Breast epithelium (tissue), 3 donors: ENCODE measurements around the gene TNC.

Experiments
- CTCF ChIP-seq, 3 donors: fragments of 450-650 bp; IDR thresholded peaks; one replicate each; pipeline ENCODE4 v1.5.1; 2016 to 2017; ENCODE audit warnings: antibody characterized with exemption in 3 of 3, mild to moderate bottlenecking in 3 of 3, moderate library complexity in 3 of 3
- POLR2A ChIP-seq: fragments of 450-650 bp; IDR thresholded peaks from one replicate; pipeline ENCODE4 v1.6.1; 2016; ENCODE audit warnings: antibody characterized with exemption, mild to moderate bottlenecking, moderate library complexity
- POLR2AphosphoS5 ChIP-seq, 3 donors: sonication (generic); formaldehyde crosslinking; IDR thresholded peaks; one replicate each; pipeline ENCODE4 v1.6.1; 2017; ENCODE audit warnings: antibody characterized with exemption in 3 of 3

GRCh38 chr9:115063058-115063845 lies 54.7 kb downstream of the TNC start:
- no peak for TF ChIP-seq CTCF (IDR thresholded peaks at IDR 0.05)
- no peak for TF ChIP-seq POLR2A
- no peak for TF ChIP-seq POLR2AphosphoS5 (IDR thresholded peaks at IDR 0.05)
